Cardiac septum (tissue), 1 donor: ENCODE measurements around the gene ZDHHC6. TPM values are rescaled to one million over a fixed set of nuclear protein-coding genes. Genes with fewer than 3 reads are reported as not detected.
"Not testable (repeated sequence)": the region's sequence is repeated elsewhere in the genome, so short reads cannot be mapped to it uniquely, and the experiment has no call there.

Source experiments
- DNase-seq: peaks from one replicate; pipeline ENCODE4 v3.0.0-alpha.2; 2020; ENCODE audit warnings: low spot score
- intact Hi-C: fragments of 100-400 bp; cut with DNase I; formaldehyde crosslinking; loops from one replicate; pipeline ENCODE4 v1.14.0; 2022
- total RNA-seq: library from RNA; stranded (reverse); fragmentation: NEBNext Ultra II Directional; extraction: Animal tissue kit (Norgen Biotek cat#: 25700); gene quantifications from one replicate; pipeline ENCODE4 v1.2.1, GENCODE V29; 2021
- donor health status: DM: no; HTN: no; CAD: no.

The ZDHHC6 gene
- total RNA-seq, 1 donor from 2014 or later = 18.3 TPM

DNA sequence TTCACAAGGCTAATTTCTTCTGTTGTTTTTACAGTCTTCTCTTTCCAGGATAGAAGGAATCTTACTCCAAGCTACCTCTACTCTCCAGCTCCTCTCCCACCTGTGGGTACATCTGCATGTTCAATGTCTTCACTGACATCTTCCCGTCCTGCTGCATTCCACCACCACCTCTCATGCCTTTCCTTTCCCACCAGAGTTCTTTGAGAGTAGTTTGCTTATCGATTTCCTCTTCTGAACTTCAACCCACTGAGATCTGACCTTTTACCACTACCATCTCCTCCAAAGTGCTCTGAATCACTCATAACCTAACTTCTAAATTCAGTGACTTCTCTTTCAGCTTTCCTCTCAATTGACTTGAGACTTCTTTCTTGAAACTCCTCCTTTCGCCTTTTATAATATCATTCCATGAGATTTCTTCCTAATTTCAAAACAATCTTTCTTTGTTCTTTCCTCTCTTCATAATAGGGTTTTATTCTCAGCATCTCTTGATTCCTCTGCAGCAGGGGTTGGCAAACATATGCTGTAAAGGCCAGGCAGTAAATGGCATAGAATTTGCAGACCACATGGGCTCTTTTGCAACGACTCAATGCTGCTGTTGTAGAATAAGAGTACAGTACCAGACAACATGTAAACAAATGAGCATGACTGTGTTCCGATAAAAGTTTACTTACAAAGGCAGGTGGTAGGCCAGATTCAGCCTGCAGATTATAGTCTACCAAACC is 50.7 kb downstream of the ZDHHC6 start:
- DNase-seq = no peak
- intact Hi-C loops = no loop called here

DNA sequence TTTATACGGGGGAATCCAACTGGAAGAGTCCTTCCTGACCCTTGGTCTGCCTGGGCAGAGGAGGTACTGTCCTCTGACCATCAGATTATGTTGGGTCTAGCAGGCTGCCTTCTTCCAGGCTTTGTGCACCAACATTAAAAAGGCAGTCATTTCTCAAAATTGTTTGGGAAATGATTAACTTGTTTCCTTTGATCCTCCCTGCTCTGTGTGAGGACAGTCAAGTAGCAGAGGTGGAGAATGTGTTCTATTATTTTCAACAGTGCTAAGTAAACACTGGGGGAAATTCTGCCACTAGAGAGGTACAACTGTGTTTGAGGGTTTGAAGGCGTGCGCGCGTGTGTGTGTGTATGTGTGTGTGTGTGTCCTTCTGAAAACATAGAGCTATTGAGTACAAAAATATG is 52.2 kb downstream of the ZDHHC6 start:
- DNase-seq = no peak
- intact Hi-C loops = no loop called here

DNA sequence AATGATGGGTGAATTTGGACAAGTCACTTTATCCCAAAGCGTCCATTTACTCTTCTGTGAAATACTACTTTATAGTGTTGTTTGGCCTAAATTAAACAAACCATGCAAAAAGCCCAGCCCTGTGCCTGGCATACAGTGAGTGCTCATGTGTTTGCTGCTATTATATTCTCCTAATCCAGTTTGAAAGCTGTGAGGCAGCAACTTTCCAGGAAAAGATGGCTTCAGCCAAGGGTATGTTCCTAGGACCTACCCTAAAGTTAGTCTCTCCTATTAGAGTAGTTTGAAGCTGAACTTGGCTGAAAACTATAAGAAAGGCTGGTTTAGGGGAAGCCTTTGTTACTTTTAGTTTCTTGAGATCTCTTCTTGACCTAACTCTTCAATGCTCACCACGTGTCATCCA is 52.9 kb downstream of the ZDHHC6 start:
- intact Hi-C loops = no loop called here
- DNase-seq = no peak

DNA sequence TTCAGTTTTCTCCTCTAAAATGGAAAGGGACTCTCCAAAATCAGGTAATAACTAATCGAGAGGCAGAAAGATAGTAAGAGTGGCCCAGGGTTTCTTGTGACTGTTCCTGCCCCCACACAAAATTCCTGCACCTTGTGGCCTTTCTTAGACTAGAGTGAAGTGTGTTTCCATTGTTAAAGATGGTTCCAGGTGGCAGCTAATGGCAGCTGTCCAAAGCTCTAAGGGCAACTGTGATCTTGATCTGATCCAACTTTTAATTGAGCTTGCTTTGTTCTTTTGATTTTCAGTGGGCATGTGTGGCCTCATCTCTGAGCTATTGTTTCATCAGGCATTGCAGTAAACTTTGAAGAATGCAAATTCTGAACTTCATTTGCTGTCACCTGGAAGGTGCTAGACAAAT is 53.4 kb downstream of the ZDHHC6 start:
- intact Hi-C loops = no loop called here
- DNase-seq = no peak

DNA sequence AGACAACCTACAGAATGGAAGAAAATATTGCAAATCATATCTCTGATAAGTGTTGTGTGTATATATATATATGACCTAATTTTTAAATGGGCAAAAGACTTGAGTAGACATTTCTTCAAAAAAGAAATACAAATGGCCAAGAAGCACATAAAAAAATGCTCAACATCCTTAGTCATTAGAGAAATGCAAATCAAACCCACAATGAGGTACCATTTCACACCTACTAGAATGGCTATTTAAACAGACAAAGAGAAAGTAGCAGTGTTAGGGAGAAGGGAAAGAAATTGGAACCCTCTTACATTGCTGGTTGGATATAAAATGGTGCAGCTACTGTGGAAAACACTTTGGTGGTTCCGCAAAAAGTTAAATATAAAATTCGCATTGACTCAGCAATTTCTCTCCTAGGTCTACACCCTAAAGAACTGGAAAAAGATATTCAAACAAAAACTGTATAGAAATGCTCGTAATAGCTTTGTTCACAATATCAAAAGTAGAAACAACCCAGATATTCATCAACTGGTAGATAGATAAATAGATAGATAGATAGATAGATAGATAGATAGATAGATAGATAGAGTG is 56.5 kb downstream of the ZDHHC6 start:
- no peak for DNase-seq
- intact Hi-C loops = no loop called here

DNA sequence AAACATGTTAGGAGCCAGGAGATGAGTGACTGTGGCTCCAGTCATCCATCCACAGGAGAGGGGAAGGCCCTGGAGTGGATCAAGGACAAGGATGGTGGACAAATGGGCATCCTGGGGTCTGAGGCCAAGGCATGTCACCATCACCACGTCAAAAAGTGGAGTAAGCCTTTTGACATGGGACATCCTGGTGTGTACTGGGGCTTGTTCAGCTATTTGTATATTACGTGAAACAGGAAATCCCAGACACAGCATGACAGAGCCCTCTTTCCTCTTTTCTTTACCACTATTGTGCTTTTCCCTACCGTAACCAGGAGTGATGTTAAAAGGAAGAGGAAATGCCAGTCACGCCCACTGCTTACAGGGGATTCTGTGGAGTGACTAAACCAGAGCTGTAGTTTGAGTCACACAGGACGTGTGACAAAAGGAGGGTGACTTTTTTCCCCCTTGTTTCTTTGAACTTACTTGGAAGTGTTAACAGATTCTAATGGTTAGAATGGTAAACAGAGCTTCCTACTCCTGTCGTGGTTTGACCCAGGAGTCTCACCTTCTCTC is 57.4 kb downstream of the ZDHHC6 start:
- DNase-seq = no peak
- intact Hi-C loops = no loop called here

DNA sequence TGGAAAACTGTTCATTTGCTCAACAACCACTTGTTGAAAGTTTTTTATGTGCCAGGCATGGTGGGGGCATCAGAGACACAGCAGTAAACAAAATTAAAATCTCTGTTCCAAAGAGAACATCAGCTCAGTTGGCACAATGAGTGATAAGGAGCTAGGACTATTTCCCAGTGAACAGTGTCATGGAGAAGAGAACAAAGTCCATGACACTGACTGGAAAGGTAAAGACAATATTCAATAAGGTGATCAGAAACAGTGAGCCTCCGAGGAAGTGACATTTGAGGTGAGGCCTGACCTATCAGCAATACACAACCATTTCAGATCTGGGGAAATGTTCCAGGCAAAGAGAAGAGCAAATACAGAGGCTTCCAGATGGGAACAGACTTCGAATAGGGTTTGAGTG is 58.2 kb downstream of the ZDHHC6 start:
- no peak for DNase-seq
- intact Hi-C loops = no loop called here

DNA sequence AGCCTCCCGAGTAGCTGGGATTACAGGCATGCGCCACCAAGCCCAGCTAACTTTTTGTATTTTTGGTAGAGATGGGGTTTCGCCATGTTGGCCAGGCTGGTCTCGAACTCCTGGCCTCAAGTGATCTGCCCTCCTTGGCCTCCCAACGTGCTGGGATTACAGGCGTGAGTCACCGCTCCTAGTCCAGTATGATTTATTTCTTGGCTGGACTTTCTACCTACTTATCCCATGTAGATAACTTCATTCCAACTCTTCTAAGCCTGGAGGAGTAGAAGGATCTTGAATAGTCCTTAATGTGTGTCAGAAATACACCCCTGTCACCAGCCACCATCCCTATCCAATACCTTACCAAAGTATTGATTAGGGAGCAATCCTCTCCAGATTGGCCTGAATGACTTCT is 58.7 kb downstream of the ZDHHC6 start:
- intact Hi-C loops, DNase-seq: not testable (repeated sequence)

DNA sequence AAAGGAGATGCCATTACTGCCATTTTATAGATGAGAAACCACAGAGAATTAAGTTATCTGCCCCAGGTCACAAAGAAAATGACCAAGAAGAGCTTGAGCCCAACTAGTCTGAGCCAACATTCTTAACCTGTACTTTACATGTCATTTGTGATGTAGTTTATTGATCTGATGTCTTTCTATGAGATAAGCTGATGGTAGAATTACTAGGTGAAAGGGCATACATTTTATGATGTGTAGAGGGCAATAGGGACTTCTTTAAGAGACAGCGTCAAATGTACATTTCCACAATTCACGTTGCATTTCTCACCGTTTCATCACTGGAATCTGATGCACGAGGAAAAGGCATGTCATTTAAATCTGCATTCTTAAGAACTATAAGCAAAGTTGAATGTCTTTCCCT is 61.5 kb downstream of the ZDHHC6 start:
- DNase-seq = no peak
- intact Hi-C loops = no loop called here

DNA sequence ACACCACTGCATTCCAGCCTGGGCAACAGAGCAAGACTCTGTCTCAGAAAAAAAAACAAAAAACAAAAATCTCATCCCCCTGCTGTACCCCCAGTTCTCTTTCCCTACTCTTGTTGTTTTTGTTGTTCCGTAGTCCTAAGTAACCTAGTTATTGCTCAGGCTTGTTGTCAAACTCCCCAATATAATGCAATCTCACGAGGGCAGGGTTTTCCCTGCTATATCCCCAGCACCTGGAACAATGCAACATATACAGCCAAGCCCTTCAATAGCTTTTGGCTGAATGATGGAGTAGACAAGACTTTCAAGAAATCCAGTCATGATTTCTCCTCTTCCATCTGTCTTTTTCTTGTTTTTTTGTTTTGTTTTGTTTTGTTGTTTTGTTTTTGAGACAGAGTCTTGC is 62.6 kb downstream of the ZDHHC6 start:
- intact Hi-C loops = no loop called here
- no peak for DNase-seq

DNA sequence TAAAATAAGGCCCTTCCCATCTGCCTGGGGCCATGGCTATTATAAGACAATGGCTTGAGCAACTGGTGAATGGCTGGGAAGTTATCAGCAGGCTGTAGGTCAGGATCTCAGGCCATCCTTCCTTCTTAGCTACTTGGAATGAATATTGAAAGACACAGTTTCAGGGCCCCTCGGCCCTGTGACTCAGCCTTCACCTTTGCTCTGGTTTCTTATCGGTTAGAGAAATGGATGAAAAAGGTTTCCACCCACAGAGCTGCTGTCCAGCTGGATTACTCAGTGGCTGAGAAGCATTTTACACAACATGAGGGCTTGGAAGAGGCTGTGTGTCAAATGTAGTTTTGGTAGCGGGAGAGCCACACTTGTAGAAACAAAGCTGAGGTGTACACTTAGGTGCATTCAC is 63.4 kb downstream of the ZDHHC6 start:
- intact Hi-C loops = no loop called here
- DNase-seq = no peak

DNA sequence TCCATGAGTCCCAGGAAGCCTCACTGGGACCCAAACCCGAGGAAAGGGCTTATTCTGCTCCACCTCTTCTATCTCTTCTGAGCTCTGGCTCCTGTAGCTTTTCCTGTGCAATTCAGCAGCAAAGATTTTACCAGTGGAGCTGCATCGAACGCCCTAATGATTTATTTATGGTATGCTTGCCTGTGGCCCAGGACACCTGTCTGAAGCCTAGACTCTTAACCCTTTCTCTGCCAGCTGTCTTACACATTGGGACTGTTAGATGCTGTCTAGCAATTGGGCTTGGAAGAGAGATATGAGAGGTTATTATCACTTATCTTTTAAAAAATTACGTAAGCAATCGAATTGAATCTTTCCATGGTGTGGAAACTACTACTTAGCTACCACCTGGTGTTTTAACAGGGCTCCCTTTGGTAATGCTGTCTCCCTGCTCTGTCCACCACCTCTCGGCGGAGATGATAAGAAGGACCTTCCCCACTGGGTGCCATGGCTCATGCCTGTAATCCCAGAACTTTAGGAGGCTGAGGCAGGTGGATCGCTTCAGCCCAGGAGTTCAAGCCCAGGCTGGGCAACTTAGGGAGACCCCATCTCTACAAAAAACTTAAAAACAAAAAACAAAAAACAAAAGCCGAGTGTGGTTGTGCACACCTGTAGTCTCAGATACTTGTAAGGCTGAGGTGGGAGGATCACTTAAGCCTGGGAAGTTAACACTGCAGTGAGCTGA is 64.0 kb downstream of the ZDHHC6 start:
- no peak for DNase-seq
- intact Hi-C loops = no loop called here

Other genes with a start within 250 kb of the ZDHHC6 start
- not detected for gene TECTB, start 163.5 kb downstream of the ZDHHC6 start, total RNA-seq
- 5.1 TPM for gene ACSL5, start 72.8 kb downstream of the ZDHHC6 start, total RNA-seq
- 20.5 TPM for gene VTI1A, start 301 bp upstream of the ZDHHC6 start, total RNA-seq